ENCODE measurements around the gene ADGRV1.

- TF ChIP-seq CTCF (IDR thresholded peaks at IDR 0.05; ENCODE audit: extremely low read depth in 1 of 2, insufficient read depth in 1 of 2, low read depth in 1 of 2, low read length in 2 of 2), result no peak
- TF ChIP-seq POLR2A (IDR thresholded peaks at IDR 0.05; ENCODE audit: low read depth, low read length), result no peak
- TF ChIP-seq POLR2AphosphoS5 (IDR thresholded peaks at IDR 0.05; ENCODE audit: insufficient read depth, low read depth, low read length), result no peak
- no peak for TF ChIP-seq EZH2 (IDR thresholded peaks at IDR 0.05; ENCODE audit: borderline replicate concordance, low read depth, low read length, severe bottlenecking)
- no peak for TF ChIP-seq MYC (IDR thresholded peaks at IDR 0.05; ENCODE audit: low read depth, low read length)
- no peak for TF ChIP-seq FOS (IDR thresholded peaks at IDR 0.05; ENCODE audit: borderline replicate concordance, insufficient read depth, low read length)
- TF ChIP-seq MAX (IDR thresholded peaks at IDR 0.05; ENCODE audit: insufficient read depth, insufficient read length), result no peak
- no peak for TF ChIP-seq JUN (IDR thresholded peaks at IDR 0.05; ENCODE audit: borderline replicate concordance, insufficient read depth, insufficient read length, low read depth)
- no peak for TF ChIP-seq GATA2 (IDR thresholded peaks at IDR 0.05; ENCODE audit: insufficient read depth, insufficient read length, low read depth, low read length)
Measured at GRCh38 chr5:90561766-90562165, 3.2 kb downstream of the ADGRV1 start.
